ENCODE data around the gene ANKRD13D.
"Not testable (repeated sequence)": the region's sequence is repeated elsewhere in the genome, so short reads cannot be mapped to it uniquely, and the experiment has no call there.

Gene ANKRD13D

GRCh38 chr11:67254798-67255197, 34.3 kb upstream of the ANKRD13D start:
- in situ Hi-C loops (cut with MboI; ENCODE audit: low pct_unique_long_range_greater_than_20kb, low sequenced_read_pairs, unreplicated experiment): no loop called here

DNA sequence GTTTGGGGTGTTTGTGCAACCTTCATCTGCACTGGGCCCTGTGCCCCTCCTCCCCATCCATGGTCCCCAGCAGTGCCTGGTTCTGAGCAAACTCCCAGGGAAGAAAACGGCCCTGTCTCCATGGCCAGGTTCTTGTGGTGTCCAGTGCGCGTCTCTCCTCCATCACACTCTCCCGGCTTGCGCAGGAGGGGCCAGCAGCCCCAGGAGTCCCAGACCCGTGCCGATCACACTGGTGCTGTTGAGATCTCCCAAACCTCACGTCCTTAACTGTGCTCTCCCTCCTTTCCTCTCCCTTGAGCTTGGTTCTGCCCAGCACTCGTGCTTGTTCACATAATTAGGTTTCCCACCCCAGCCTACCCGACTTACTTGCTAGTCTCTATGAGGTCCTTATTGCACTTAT, 33.8 kb upstream of the ANKRD13D start:
- in situ Hi-C loops (cut with MboI; ENCODE audit: low pct_unique_long_range_greater_than_20kb, low sequenced_read_pairs, unreplicated experiment): no loop called here
- TF ChIP-seq, protein P1, sequence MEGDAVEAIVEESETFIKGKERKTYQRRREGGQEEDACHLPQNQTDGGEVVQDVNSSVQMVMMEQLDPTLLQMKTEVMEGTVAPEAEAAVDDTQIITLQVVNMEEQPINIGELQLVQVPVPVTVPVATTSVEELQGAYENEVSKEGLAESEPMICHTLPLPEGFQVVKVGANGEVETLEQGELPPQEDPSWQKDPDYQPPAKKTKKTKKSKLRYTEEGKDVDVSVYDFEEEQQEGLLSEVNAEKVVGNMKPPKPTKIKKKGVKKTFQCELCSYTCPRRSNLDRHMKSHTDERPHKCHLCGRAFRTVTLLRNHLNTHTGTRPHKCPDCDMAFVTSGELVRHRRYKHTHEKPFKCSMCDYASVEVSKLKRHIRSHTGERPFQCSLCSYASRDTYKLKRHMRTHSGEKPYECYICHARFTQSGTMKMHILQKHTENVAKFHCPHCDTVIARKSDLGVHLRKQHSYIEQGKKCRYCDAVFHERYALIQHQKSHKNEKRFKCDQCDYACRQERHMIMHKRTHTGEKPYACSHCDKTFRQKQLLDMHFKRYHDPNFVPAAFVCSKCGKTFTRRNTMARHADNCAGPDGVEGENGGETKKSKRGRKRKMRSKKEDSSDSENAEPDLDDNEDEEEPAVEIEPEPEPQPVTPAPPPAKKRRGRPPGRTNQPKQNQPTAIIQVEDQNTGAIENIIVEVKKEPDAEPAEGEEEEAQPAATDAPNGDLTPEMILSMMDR (IDR thresholded peaks at IDR 0.05; ENCODE audit: extremely low read depth, insufficient read depth, missing control alignments): no peak
- no peak for DNase-seq (ENCODE audit: low spot score)

More at GRCh38 chr11:67254798-67255197, 34.3 kb upstream of the ANKRD13D start:
- TF ChIP-seq, protein P1 (IDR thresholded peaks at IDR 0.05; ENCODE audit: extremely low read depth, insufficient read depth, missing control alignments): no peak
- no peak for DNase-seq (ENCODE audit: low spot score)

- in situ Hi-C loops (cut with MboI; ENCODE audit: low pct_unique_long_range_greater_than_20kb, low sequenced_read_pairs, unreplicated experiment): no loop called here
- no peak for DNase-seq (ENCODE audit: low spot score)
- TF ChIP-seq, protein P1 (IDR thresholded peaks at IDR 0.05; ENCODE audit: extremely low read depth, insufficient read depth, missing control alignments): no peak
Measured at GRCh38 chr11:67255864-67256263, 33.2 kb upstream of the ANKRD13D start.

GRCh38 chr11:67256477-67257135, 32.5 kb upstream of the ANKRD13D start:
- DNase-seq (ENCODE audit: low spot score): no peak
- in situ Hi-C loops (cut with MboI; ENCODE audit: low pct_unique_long_range_greater_than_20kb, low sequenced_read_pairs, unreplicated experiment): no loop called here
- TF ChIP-seq, protein P1 (IDR thresholded peaks at IDR 0.05; ENCODE audit: extremely low read depth, insufficient read depth, missing control alignments): no peak

DNA sequence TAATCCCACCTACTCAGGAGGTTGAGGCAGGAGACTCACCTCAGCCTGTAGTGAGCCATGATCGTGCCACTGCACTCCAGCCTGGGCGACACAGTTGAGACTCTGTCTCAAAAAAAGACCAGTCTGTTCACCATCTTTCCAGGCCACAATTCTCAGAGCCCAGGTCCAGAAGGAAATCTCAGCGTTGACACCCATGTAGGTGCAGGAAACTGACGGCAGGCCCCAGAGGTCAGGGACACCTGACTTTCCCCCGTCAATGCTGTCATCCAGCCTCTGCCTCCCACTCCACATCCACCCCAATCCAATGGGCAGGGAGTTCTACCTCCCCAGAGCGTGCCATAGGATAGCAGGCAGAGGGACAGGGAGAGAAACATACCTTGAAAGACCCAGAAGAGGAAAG, 28.7 kb upstream of the ANKRD13D start:
- TF ChIP-seq, protein P1 (IDR thresholded peaks at IDR 0.05; ENCODE audit: extremely low read depth, insufficient read depth, missing control alignments): no peak
- no peak for DNase-seq (ENCODE audit: low spot score)
- in situ Hi-C loops (cut with MboI; ENCODE audit: low pct_unique_long_range_greater_than_20kb, low sequenced_read_pairs, unreplicated experiment): loop anchor here (5.0 kb wide), 1 partner anchor 57 kb away; no protein-coding TSS in a partner anchor

DNA sequence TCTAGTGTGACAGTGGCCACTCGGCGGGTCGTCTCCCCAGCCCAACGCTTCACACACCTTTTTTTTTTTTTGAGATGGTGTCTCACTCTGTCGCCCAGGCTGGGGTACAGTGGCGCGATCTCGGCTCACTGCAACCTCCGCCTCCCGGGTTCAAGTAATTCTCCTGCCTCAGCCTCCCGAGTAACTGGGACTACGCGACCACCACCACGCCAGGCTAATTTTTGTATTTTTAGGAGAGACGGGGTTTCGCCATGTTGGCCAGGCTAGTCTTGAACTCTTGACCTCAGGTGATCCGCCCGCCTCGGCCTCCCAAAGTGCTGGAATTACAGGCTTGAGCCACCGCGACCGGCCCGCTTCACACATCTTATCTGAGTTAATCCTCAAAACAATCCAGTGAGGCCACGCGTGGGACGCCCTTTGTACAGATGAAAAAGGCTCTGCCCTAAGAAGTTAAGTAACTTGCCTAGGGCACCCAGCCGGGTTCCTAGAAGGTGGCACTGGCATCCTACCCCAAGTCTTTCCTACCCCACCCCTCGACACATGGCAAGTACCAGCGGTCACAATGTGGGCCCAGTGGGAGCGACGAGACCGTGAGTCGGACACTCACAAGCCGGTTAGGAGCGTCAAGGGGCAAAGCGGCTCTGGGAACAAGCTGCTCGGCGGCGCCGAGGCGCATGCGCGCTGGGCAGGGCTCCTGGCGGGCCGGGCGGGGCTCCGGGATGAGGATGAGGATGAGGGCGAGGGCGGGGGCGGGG, 28.0 kb upstream of the ANKRD13D start:
- in situ Hi-C loops (cut with MboI; ENCODE audit: low pct_unique_long_range_greater_than_20kb, low sequenced_read_pairs, unreplicated experiment): loop anchor here (5.0 kb wide), 1 partner anchor 56 kb away; no protein-coding TSS in a partner anchor
- not testable (repeated sequence) for DNase-seq (ENCODE audit: low spot score)

GRCh38 chr11:67261640-67261945, 27.5 kb upstream of the ANKRD13D start:
- in situ Hi-C loops (cut with MboI; ENCODE audit: low pct_unique_long_range_greater_than_20kb, low sequenced_read_pairs, unreplicated experiment): loop anchor here (5.0 kb wide), 1 partner anchor 56 kb away; no protein-coding TSS in a partner anchor
- no peak for DNase-seq (ENCODE audit: low spot score)
- TF ChIP-seq, protein P1 (IDR thresholded peaks at IDR 0.05; ENCODE audit: extremely low read depth, insufficient read depth, missing control alignments): no peak
